Measurements from ENCODE around the gene ABCB1. TPM values are rescaled to one million over a fixed set of nuclear protein-coding genes. Genes with fewer than 3 reads are reported as not detected.

ABCB1 gene
- total and polyA plus RNA-seq, 2 of the 8 experiments (the other 6 are each of a cell fraction or from before 2014, with no cell fraction given), result 0.51 to 1.2 TPM

- no peak for TF ChIP-seq GABPA (IDR thresholded peaks at IDR 0.05; ENCODE audit: borderline replicate concordance, insufficient read depth, low read length)
- TF ChIP-seq SIRT6 (IDR thresholded peaks at IDR 0.05; ENCODE audit: low read length), result no peak
These were observed 7.7 kb upstream of the ABCB1 start (continued) for GRCh38 chr7:87608431-87608830.
